Measurements from ENCODE around the gene PABPC1L. TPM values are rescaled to one million over a fixed set of nuclear protein-coding genes. Genes with fewer than 3 reads are reported as not detected.

The PABPC1L gene
- total RNA-seq, 2 donors from 2014 or later: 129 to 142 TPM

DNA sequence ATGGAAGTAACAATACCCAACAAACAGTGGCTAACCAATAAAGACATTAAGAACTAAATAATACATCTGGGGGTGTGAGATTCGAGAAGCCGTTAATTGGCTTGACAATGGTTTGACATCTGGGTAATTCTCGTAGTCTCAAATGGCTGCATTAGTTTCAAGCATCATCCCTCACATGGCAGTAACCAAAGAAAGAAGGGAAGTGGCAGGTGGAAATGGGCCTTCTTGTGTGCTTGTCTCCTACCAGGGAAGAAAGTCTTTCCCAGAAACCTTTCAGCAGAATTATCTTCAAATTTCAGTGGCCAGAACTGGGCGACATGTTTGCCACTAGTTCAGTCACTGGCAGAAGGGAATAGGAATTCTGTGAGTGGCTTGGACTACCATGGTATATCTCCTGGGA, 66.8 kb downstream of the PABPC1L start:
- no peaks in the 10 kb centered on the region for H3K9me3 Mint-ChIP-seq
- H3K4me3 ChIP-seq (ENCODE audit: low read length): no peak overlapping the region
- no peak for DNase-seq
- no peak overlapping the region for H3K4me3 Mint-ChIP-seq
- H3K27me3 ChIP-seq (ENCODE audit: control insufficient read depth, insufficient read depth, low read length, poor library complexity, severe bottlenecking): no peaks in the 10 kb centered on the region
- no peak overlapping the region for H3K27ac ChIP-seq (ENCODE audit: low read depth, low read length)
- 93 to 100% methylated on average over 1 to 4 of the region's 4 CpGs for WGBS, 2 experiments (ENCODE audit: insufficient coverage in 1 of 2, insufficient read length in 1 of 2)
- no peaks in the 10 kb centered on the region for H3K4me1 ChIP-seq (ENCODE audit: control insufficient read depth, insufficient read depth, low read length)
- peaks cover 41% of the 10 kb centered on the region for H3K36me3 Mint-ChIP-seq (ENCODE audit: low read depth)
- no peaks in the 10 kb centered on the region for H3K9me3 ChIP-seq (ENCODE audit: control insufficient read depth, low read length)
- TF ChIP-seq, protein P1, sequence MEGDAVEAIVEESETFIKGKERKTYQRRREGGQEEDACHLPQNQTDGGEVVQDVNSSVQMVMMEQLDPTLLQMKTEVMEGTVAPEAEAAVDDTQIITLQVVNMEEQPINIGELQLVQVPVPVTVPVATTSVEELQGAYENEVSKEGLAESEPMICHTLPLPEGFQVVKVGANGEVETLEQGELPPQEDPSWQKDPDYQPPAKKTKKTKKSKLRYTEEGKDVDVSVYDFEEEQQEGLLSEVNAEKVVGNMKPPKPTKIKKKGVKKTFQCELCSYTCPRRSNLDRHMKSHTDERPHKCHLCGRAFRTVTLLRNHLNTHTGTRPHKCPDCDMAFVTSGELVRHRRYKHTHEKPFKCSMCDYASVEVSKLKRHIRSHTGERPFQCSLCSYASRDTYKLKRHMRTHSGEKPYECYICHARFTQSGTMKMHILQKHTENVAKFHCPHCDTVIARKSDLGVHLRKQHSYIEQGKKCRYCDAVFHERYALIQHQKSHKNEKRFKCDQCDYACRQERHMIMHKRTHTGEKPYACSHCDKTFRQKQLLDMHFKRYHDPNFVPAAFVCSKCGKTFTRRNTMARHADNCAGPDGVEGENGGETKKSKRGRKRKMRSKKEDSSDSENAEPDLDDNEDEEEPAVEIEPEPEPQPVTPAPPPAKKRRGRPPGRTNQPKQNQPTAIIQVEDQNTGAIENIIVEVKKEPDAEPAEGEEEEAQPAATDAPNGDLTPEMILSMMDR (conservative IDR thresholded peaks at IDR 0.05): no peak
- no peak overlapping the region for H3K27ac Mint-ChIP-seq
- peaks cover 69% of the 10 kb centered on the region for H3K36me3 ChIP-seq (ENCODE audit: control insufficient read depth, insufficient read depth, low read length)
- H3K4me1 Mint-ChIP-seq: peaks cover 6% of the 10 kb centered on the region
- H3K9ac ChIP-seq (ENCODE audit: extremely low read depth, low read length, poor library complexity, severe bottlenecking): no peak overlapping the region
- no peaks in the 10 kb centered on the region for H3K27me3 Mint-ChIP-seq (ENCODE audit: insufficient read depth)

DNA sequence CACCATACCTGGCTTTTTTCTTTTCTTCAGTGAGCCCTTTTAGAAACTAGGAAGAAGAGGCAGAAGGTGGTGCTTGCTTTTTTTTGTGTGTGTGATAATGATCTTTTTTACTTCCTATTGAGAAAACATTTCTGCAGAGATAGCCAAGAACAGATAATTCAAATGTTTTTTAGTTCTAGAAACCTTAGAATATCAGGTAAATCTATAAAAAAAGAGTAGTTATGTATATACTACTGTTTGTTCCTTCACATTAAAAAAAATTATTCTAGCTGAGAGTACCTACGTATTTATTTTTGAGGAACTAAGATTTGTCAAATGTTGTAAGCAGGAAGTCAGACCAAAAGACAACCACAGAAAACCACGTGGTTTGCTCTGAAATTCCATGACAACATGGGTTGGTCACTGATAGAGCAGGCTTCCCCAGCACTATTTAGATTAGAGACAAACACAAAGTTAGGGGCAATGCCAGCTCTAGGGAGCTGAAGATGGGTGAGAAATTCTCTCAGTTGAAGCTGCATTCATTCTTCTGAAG, 69.3 kb downstream of the PABPC1L start:
- Histone ChIP-seq H3K4me1 (ENCODE audit: control insufficient read depth, insufficient read depth, low read length) (no peaks in the 10 kb centered on the region), H3K27ac (ENCODE audit: low read depth, low read length) (no peak overlapping the region), H3K27me3 (ENCODE audit: control insufficient read depth, insufficient read depth, low read length, poor library complexity, severe bottlenecking) (no peaks in the 10 kb centered on the region), H3K9ac (ENCODE audit: extremely low read depth, low read length, poor library complexity, severe bottlenecking) (no peak overlapping the region), H3K4me3 (ENCODE audit: low read length) (no peak overlapping the region), H3K36me3 (ENCODE audit: control insufficient read depth, insufficient read depth, low read length) (peaks cover 72% of the 10 kb centered on the region), H3K9me3 (ENCODE audit: control insufficient read depth, low read length) (no peaks in the 10 kb centered on the region)
- peaks cover 45% of the 10 kb centered on the region for H3K36me3 Mint-ChIP-seq (ENCODE audit: low read depth)
- peaks cover 6% of the 10 kb centered on the region for H3K4me1 Mint-ChIP-seq
- H3K9me3 Mint-ChIP-seq: no peaks in the 10 kb centered on the region
- no peak for DNase-seq
- TF ChIP-seq, protein P1 (conservative IDR thresholded peaks at IDR 0.05): no peak
- 97 to 100% methylated on average over 1 to 2 of the region's 2 CpGs for WGBS, 2 experiments (ENCODE audit: insufficient coverage in 1 of 2, insufficient read length in 1 of 2)
- no peaks in the 10 kb centered on the region for H3K27me3 Mint-ChIP-seq (ENCODE audit: insufficient read depth)
- no peak overlapping the region for H3K27ac Mint-ChIP-seq
- H3K4me3 Mint-ChIP-seq: no peak overlapping the region

DNA sequence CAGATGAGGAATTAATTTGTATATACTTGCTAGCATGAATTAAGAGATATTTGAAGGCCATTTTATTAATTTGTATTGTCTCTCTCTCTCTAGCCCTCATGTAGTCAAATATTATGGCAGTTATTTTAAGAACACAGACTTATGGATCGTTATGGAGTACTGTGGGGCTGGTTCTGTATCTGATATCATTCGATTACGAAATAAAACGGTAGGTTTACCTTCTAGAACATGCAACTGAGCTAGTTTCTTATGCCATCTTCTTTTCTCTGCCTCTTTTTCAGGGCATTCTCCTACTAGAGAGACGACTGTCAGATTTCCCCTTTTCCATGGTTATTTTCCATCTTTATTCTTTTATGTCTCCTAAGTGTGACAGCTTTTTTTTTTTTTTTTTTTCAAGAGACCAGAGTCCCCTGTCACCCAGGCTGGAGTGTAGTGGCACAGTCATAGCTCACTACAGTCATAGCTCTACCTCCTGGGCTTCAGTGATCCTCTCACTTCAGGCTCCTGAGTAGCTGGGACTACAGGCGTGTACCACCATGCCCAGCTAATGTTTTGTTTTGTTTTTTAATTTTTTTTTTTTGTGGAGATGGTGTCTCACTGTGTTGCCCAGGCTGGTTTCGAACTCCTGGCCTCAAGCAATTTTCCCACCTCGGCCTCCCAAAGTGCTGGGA, 72.0 kb downstream of the PABPC1L start:
- Histone ChIP-seq H3K9me3 (ENCODE audit: control insufficient read depth, low read length) (no peaks in the 10 kb centered on the region), H3K36me3 (ENCODE audit: control insufficient read depth, insufficient read depth, low read length) (peaks cover 76% of the 10 kb centered on the region), H3K4me3 (ENCODE audit: low read length) (no peak overlapping the region), H3K4me1 (ENCODE audit: control insufficient read depth, insufficient read depth, low read length) (no peaks in the 10 kb centered on the region), H3K27ac (ENCODE audit: low read depth, low read length) (no peak overlapping the region), H3K27me3 (ENCODE audit: control insufficient read depth, insufficient read depth, low read length, poor library complexity, severe bottlenecking) (no peaks in the 10 kb centered on the region), H3K9ac (ENCODE audit: extremely low read depth, low read length, poor library complexity, severe bottlenecking) (no peak overlapping the region)
- Mint-ChIP-seq H3K9me3 (no peaks in the 10 kb centered on the region), H3K36me3 (ENCODE audit: low read depth) (peaks cover 38% of the 10 kb centered on the region), H3K27me3 (ENCODE audit: insufficient read depth) (no peaks in the 10 kb centered on the region), H3K27ac (no peak overlapping the region), H3K4me1 (no peaks in the 10 kb centered on the region), H3K4me3 (no peak overlapping the region)
- TF ChIP-seq, protein P1 (conservative IDR thresholded peaks at IDR 0.05): no peak
- no peak for DNase-seq
- 93 to 95% methylated on average over 5 to 8 of the region's 8 CpGs for WGBS, 2 experiments (ENCODE audit: insufficient coverage in 1 of 2, insufficient read length in 1 of 2)
